Activated T-helper 9 cell treated with anti-CD3 and anti-CD28 coated beads, Interleukin-2, amount 50 U/mL, for 16 hours (primary cell): ENCODE measurements around the gene YOD1.

Source experiments
- DNase-seq: peaks from one replicate; pipeline ENCODE4 v3.0.0-alpha.2; 2020; ENCODE audit warnings: low read depth

Gene YOD1

DNA sequence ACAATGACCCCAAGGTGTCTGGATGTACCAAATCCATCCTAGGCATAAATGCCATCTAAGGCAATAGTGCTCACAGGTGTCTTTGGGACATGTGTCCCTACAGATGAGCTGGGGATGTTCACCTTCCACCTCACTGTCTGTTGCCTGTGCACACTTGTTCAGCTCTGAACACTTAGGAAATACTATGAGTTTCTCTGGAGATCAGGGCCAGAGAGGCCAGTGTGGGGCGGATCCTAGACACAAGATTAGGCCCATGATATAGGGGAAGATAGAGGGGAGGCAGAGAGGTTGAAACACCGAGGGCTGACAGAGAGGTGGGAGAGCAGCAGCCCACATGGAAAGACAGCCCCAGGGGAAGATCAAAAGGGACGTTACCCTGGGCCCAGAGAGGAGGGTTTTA is 44.1 kb downstream of the YOD1 start:
- DNase-seq = no peak

DNA sequence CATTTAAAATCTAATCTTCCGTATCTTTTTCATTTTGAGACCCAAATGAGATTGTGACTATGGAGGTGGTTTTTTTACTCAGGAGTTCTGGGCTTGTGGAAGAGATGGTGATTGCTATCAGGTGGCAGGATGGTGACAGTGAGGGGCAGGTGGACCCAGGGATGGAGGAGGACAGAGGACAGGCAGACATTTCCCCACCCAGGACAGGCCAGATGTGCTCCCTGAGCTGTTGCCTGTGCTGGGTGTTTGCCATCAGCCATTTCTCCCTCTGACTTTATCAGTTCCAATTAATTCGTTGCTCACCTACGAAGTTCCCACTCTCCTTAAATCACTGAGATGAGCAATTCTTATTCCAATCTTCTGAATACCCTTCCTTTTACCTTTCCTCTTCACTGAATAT is 44.9 kb downstream of the YOD1 start:
- DNase-seq = no peak

DNA sequence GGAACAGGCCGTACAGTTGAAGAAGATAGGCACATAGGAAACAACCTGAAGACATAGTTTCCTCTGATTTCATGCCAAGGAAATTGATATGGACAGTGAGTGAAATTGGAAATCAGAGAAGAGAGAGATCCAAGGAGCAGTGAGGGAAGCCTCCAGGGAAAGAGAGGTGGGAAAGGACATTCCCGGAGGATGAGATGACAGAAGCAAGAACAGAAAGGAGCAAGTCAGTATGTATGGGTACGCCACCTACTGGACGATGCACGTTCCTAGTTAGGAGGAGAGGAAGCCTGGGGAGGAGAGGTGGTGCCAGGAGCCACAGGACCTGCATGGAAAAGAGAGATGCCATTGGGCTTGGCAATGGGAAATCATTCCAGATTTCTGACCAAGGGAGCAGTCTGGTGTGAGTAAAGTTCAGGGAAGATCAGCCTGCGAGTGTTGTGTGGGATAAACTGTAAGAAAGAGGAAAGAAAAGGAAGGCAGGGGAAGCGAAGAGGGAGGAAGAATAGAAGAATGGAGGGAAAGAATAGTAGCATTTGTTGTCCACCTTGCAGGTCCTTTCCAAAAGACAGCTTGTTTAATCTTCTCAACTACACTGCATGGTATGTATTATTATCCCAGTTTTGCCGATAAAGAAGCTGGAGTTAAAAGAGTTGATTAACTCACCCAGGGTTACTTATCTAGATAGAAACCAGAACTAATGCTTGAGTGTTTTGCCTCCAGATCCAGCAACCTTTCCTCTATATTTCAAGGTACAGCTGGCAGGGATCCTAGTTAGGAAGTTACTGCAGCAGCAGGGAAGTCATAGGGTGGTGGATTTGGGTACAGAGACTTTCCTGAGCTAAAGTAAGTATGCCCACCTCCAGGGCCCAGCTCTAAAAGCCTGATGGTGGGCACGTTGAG is 45.8 kb downstream of the YOD1 start:
- DNase-seq = peak; percentile 11

DNA sequence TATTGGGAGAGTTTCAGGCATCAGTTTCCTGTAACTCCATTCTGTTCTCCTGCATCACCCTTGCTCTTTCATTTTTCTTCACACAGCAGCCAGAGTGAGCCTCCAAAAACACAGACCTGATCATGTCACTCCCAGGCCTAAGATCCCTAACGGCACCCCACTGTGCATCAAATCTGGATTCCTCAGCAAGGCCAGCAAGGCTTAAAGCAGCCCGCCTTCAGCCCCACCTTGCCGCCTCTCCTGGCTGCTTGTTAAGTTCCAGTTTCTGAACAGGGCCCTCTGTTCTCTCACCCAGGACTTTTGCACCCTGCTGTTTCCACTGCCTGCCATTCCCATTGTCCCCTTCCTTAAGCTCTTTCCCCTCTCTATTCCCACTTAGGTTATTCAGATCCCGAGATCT is 47.8 kb downstream of the YOD1 start:
- no peak for DNase-seq

DNA sequence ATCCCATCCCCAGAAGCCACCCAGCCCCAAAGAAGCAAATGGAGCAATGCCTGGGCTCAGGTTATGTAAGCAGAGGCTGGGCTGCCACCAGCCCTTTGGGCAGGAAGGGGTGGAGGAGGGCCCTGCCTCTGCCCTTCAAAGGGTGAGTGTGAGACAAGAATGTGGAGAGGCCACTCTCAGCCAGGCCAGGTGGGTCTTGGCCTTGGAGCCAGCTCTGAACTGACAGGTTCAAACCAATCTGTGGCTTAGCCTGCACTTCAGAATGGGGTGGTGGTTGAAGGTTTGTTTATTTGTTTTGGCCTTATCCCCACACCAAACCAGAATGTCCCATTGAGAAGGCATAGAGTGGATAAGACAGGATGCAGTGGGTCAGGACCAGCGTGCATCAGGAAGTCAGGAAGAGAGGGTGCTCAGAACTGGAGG is 48.3 kb downstream of the YOD1 start:
- no peak for DNase-seq

DNA sequence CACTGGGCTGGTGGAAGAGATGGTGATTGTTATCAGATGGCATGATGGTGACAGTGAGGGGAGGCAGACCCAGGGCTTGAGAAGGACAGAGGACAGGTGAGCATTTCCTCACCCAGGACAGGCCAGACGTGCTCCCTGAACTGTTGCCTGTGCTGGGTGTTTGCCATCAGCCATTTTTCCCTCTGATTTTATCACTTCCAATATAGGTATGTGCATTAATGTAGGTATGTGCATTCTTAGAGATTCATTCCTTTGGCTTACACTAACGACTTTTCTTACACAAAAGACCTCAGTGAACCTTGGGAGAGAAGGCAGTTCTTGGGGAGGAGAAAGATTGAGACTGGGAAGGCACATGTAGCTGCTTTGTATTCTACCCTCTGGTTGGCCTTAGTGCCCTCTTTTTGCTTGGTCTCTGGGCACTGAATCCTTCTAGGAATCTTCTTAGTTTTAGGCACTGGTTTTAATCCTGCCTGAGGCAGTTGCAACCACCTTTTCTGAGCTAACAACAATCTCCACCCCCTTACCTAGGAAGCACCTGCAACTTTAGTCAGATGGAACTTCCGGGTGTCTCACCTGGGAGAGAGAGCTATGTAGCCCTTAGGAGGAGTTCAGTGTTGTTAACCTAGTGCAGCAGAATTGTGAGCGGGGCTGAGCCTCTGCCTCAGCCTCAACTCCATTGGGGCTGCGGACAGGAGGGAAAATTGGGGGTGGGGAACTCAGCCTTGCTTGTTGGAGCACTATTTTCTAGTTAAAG is 49.3 kb downstream of the YOD1 start:
- no peak for DNase-seq

DNA sequence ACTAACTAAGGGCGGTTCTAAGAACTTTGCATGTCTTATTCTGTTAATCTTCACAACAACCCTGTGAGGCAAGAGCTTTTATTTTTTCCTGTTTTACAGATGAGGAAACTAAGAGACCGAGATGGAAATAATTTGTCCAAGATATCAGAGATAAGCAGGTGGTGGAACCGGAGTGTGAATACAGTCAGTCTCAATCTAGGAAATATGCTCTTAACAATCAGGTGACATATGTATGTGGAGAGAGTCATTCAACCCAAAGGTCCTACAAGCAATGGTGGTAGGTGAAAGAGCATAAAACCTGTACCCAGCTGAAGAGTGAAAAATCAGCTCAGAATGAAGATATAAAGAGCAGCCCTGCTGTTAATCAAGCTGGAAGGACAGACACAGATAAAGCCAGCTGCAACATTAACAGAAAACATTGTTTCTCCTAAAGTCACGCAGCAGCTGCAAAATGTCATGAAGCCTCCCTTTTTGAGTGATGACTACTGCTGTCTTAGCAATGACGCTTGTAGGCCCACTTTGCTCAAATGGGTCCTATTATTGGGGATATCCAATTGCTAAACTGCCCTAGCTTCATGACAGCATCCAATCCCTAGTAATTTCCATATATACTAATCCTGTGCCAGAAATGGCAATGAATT is 50.2 kb downstream of the YOD1 start:
- DNase-seq = no peak

DNA sequence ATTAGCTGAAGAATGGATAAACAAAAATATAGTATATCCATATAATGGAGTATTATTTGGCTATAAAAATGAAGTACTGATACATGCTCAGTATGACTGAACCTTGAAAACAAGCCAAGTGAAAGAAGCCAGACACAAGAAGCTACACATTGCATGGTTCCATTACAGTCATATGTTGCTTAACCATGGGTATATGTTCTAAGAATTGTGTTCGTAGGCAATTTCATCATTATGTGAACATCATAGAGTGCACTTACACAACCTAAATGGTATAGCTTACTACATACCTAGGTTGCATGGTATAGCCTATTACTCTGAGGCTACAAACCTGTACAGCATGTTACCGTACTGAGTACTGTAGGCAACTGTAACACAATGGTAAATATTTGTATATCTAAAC is 52.2 kb downstream of the YOD1 start:
- no peak for DNase-seq
